ENCODE measurements around the gene TMEM80. TPM values are rescaled to one million over a fixed set of nuclear protein-coding genes. Genes with fewer than 3 reads are reported as not detected.

Gene TMEM80
- total RNA-seq, 1 experiment from 2014 or later = 6.3 TPM

GRCh38 chr11:707817-708420 lies 12.3 kb downstream of the TMEM80 start:
- DNase-seq (ENCODE audit: low read depth) = peak; percentile 76
- in situ Hi-C loops (cut with HindIII; ENCODE audit: low pct_unique_long_range_greater_than_20kb, low sequenced_read_pairs) = no loop called here

- in situ Hi-C loops (cut with HindIII; ENCODE audit: low pct_unique_long_range_greater_than_20kb, low sequenced_read_pairs) = no loop called here
- DNase-seq (ENCODE audit: low read depth) = no peak
These were observed 12.9 kb downstream of the TMEM80 start for GRCh38 chr11:708511-708910.

- DNase-seq (ENCODE audit: low read depth) = no peak
- in situ Hi-C loops (cut with HindIII; ENCODE audit: low pct_unique_long_range_greater_than_20kb, low sequenced_read_pairs) = no loop called here
These were observed 13.7 kb downstream of the TMEM80 start for GRCh38 chr11:709109-709997.

- in situ Hi-C loops (cut with HindIII; ENCODE audit: low pct_unique_long_range_greater_than_20kb, low sequenced_read_pairs) = no loop called here
- no peak for DNase-seq (ENCODE audit: low read depth)
These were observed 18.8 kb downstream of the TMEM80 start for GRCh38 chr11:714436-714835.

GRCh38 chr11:719214-720016 lies 23.8 kb downstream of the TMEM80 start:
- in situ Hi-C loops (cut with HindIII; ENCODE audit: low pct_unique_long_range_greater_than_20kb, low sequenced_read_pairs) = no loop called here

GRCh38 chr11:720017-720641 lies 24.5 kb downstream of the TMEM80 start:
- DNase-seq (ENCODE audit: low read depth) = no peak
- in situ Hi-C loops (cut with HindIII; ENCODE audit: low pct_unique_long_range_greater_than_20kb, low sequenced_read_pairs) = no loop called here

More at GRCh38 chr11:719214-720016, 23.8 kb downstream of the TMEM80 start:
- DNase-seq (ENCODE audit: low read depth) = no peak

- in situ Hi-C loops (cut with HindIII; ENCODE audit: low pct_unique_long_range_greater_than_20kb, low sequenced_read_pairs) = no loop called here
These were observed 25.1 kb downstream of the TMEM80 start for GRCh38 chr11:720642-721246.

GRCh38 chr11:721247-721740 lies 25.7 kb downstream of the TMEM80 start:
- DNase-seq (ENCODE audit: low read depth) = no peak
- in situ Hi-C loops (cut with HindIII; ENCODE audit: low pct_unique_long_range_greater_than_20kb, low sequenced_read_pairs) = no loop called here

More at GRCh38 chr11:720642-721246, 25.1 kb downstream of the TMEM80 start:
- DNase-seq (ENCODE audit: low read depth) = no peak

- DNase-seq (ENCODE audit: low read depth) = no peak
- in situ Hi-C loops (cut with HindIII; ENCODE audit: low pct_unique_long_range_greater_than_20kb, low sequenced_read_pairs) = no loop called here
These were observed 26.2 kb downstream of the TMEM80 start for GRCh38 chr11:721741-722345.

GRCh38 chr11:722346-722811 lies 26.8 kb downstream of the TMEM80 start:
- in situ Hi-C loops (cut with HindIII; ENCODE audit: low pct_unique_long_range_greater_than_20kb, low sequenced_read_pairs) = no loop called here
- DNase-seq (ENCODE audit: low read depth) = no peak

GRCh38 chr11:723120-723883 lies 27.7 kb downstream of the TMEM80 start:
- in situ Hi-C loops (cut with HindIII; ENCODE audit: low pct_unique_long_range_greater_than_20kb, low sequenced_read_pairs) = no loop called here
- no peak for DNase-seq (ENCODE audit: low read depth)

- no peak for DNase-seq (ENCODE audit: low read depth)
- in situ Hi-C loops (cut with HindIII; ENCODE audit: low pct_unique_long_range_greater_than_20kb, low sequenced_read_pairs) = no loop called here
These were observed 28.6 kb downstream of the TMEM80 start for GRCh38 chr11:724049-724777.

GRCh38 chr11:724778-725386 lies 29.3 kb downstream of the TMEM80 start:
- in situ Hi-C loops (cut with HindIII; ENCODE audit: low pct_unique_long_range_greater_than_20kb, low sequenced_read_pairs) = no loop called here
- no peak for DNase-seq (ENCODE audit: low read depth)

GRCh38 chr11:725624-726202 lies 30.1 kb downstream of the TMEM80 start:
- in situ Hi-C loops (cut with HindIII; ENCODE audit: low pct_unique_long_range_greater_than_20kb, low sequenced_read_pairs) = no loop called here

More at GRCh38 chr11:725624-726202, 30.1 kb downstream of the TMEM80 start:
- no peak for DNase-seq (ENCODE audit: low read depth)

Measured in Caki2 (cell line).